Superior temporal gyrus (tissue), 1 donor: ENCODE data around the gene HIP1.
"Not testable (repeated sequence)": the region's sequence is repeated elsewhere in the genome, so short reads cannot be mapped to it uniquely, and the experiment has no call there.

Experiments used
- DNase-seq: peaks from one replicate; pipeline ENCODE4 v3.0.0-alpha.2; 2016; ENCODE audit errors: extremely low spot score

HIP1 gene

DNA sequence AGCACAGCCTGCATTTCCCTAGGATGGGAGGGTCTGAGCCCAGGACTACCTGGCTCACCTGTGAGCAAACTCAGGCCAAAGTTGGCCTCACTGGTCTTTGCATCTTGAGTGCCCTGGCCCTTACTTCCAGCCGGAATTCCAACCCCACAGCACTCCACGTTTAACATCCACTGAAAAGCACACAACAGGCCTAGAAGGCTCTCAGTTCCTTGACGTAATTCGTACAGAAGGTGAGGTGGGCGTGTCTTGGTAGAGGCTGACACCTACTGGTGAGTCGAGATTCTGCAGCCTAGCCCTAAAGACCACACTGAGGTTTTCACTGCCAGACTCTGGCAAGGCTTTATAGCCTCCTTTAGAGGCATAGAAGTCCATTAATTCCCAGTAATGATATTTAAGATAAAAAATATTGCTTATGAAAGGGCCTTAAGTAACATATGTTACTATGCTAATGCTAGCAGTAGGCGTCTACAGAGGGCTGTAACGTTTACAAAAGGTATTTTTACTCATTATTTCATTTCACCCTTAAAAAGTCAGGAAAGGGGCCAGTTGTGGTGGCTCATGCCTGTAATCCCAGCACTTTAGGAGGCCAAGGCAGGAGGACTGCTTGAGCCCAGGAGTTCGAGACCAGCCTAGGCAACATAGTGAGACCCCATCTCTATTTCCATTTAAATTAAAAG is 95.8 kb downstream of the HIP1 start:
- DNase-seq: no peak

DNA sequence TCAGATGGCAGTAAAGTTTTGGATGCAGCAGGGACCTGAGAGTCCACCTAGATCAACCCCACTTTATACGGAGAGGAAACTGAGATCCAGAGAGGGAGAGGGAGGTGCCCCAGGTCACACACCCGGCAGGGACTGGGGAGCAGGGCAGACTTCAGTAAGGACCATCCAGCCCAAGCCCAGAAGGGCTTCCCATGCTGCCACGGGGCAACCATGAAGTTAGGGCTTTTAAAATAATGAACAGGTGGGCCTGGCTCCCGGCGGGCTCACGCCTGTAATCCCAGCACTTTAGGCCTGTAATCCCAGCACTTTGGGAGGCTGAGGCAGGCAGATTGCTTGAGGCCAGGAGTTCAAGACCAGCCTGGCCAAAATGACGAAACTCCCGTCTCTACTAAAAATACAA is 98.5 kb downstream of the HIP1 start:
- DNase-seq: no peak

DNA sequence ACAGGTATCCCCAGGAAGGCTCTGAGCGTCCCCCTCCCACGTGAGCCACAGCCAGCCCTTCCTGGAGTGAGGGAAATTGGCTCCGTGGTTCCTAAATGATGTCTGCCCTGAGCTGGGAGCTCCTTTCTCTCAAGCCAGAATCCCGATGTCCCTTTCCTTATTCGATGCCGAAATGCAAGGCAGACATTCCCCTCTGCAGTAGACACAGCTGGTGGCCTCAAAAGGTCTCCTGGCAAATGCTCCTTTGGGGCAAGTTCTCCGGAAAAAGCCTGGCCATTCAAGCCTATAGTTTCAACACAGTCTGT is 98.9 kb downstream of the HIP1 start:
- DNase-seq: peak; percentile 47

DNA sequence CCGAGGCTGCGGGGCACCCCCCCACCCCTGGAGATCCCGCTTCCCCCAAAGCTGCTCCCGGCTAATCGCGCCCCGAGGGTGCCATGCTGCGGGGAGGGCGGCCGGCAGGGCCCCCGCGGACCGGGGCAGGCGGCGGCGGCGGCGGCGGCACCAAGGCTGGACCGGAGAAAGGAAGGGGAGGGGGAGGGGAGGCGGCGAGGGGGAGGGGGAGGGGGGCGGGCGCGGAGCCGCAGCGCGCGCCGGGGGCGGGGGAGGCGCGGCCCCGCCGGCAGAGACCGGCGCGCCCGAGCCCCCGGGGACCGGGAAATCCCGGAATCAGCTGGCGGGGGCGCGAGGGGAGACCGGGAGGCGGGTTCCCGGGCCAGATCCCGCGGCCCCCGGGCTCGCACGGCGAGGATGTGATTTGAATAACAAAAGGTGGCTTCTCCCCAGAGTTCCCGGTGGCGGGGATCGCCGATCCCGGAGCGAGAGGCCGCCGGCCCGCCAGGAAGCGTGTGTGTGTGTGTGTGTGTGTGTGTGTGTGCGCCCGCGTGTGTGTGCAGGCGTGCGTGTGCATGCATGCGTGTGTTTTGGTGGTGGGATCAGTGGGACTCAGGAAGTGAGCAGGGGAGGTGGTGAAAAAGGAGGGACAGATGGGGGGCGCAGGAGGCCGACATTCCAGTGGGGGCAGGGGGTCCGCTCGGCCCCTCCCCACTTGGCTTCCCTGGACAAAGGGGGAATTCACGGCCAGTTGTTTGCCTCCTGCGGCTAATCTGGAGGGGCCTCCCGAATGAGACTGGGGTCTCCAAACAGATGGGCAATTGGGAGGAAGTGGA is 99.5 kb downstream of the HIP1 start:
- DNase-seq: no peak

DNA sequence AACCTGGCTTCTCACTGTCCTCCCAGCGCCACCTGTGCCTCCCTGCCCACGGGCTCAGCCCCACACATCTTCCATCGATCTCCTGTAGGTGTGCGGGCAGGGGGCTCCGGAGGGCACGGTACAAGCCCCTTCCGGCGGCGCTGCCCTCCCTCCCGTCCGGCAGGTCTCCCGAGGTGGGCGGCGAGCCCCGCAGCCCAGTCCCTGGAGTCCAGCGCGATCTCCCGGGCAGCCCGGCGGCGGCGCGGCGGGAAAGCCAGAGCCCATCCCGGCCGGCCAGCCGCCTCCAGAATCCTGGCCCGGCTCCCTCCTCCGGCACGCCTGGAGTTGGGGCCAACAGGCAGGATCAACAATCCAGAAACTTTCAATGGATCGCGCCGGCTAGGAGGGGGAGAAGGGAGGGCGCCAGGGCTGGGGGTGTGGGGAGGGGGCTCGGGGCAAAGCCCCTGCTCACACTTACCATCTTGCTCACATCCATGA is 100.1 kb downstream of the HIP1 start:
- DNase-seq: peak; percentile 44

DNA sequence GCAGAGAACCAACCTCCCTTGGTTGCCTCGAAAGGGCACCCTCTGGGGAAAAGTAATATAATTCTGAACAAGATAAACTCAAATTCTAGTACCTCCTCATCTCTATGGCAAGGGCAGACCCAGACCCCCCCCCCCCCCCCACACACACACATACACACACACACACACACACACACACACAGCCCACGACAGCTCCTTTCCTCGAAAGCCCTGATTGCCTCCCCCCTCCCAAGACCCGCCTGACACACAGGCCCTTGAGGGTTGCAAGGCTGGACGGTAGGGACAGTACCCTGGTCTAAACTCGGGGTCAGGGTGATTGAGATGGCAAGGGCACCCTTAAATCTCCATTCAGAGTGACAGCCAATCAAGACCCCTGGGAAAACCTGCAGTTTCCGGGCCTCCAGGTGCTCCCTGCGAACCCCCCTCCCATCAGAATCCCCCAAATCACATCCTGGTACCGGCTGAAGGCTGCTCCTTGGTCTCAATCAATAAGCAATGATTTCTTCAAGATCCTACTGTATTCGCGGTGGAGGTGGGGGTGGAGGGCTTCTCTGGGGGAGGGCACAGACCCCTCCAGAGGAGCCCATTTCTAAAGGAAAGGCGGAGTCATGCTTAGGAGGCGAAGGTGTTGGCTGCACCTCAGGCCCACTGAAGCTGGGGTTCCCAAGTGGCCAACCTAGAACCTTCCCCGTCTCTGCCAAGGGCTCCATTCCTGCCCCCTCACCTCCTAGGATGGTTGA is 100.7 kb downstream of the HIP1 start:
- DNase-seq: no peak

DNA sequence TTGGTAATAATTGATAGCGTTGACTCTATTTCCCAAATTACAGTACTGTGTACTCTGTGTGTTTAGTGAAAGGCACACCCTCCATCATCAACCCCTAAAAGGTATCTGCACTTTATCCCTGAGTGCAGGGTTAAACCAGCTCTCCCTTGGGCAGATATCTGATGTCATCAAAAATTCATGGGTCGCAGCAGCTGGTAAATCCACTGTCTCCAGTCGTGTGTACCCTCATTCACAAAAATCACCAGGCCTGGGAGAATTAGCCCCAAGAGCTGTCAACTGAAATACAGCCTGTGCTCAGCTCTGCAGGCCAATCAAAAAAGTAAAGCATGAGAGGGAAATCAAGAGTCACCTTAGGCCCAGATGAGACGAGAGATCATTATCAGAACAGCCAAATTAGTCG is 103.7 kb downstream of the HIP1 start:
- DNase-seq: no peak

DNA sequence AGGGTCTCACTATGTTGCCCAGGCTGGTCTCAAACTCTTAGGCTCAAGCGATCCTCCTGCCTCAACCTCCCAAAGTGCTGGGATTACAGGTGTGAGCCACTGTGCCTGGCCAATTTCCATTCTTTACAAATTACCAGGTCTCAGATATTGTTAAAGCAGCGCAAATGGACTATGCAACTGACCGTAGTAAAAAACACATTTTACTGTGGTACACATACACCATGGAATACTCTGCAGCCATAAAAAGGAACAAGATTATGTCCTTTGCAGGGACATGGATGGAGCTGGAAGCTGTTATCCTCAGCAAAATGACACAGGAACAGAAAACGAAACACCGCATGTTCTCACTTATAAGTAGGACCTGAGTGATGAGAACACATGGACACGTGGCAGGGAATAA is 106.2 kb downstream of the HIP1 start:
- not testable (repeated sequence) for DNase-seq

DNA sequence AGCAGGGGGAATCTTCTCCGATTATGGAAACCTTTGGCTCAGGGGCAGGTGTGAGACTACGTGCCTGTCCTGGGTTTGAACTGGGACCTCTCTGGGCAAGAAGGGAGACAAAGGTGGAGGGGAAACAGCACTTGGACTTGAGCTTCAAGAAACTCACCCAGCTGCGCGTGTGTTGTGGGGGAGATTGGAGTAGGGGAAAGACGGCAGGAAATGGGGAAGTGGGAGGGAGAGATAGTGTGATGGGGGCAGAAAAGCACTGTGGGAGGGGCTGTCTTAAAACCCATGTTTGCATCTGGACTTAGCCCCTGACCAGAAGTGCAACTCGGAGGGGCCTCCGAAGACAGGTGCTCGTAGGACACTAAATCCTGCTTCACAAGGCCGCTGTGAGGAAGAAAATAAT is 107.0 kb downstream of the HIP1 start:
- no peak for DNase-seq

DNA sequence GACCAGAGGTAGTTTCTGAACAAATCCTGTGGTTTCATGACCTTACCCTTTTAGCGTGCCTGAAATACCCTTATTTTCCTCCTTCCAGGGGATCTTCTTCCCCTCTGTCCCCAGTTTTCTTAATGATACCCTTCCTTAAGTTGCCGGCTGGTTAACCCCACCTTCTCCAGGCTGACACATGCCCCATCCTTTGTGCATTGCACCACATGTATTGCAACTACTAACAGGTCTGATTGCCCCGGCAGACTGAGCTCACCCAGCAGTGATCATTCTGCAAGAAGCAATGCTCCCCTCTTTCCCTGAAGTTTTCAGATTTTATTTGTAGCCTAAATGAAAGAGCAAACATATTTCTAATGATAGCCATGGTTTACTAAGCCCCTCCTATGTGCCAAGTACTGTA is 108.2 kb downstream of the HIP1 start:
- no peak for DNase-seq

DNA sequence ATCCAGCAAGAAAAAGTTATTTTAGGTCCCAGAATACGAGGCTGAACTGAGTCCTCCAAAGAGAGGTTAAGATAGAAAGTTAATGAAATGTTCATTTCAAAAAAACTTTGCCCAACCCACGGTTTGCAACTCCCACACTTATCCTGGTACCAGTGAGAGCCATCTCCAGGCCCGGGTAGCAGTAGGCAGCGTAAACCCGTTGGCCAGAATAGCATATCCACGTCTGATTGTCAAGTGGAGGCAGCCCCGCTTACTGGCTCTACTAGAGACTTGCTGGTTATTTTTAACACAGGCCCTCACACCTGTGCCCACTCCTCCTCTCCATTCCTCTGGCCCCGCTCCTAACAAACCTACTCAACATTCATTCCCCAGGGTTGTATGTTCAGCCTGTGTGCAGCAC is 109.7 kb downstream of the HIP1 start:
- DNase-seq: no peak

DNA sequence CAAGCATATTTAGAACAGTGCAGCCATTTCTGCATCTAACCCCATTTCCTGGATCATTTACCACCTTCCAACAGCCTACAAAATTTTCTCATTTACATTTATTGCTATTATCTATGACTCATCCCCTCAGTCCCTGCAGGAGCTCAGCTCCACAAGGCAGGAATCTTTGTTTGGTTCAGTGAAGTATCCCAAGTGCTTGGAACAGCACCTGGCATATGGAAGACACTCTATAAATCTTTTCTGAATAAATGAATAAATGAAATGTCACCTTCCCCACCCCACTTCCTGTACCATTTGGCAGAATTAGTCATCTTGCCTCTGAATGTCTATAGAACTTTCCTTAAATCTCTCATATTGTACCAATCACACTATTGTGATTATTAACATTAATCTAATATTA is 110.7 kb downstream of the HIP1 start:
- DNase-seq: no peak

DNA sequence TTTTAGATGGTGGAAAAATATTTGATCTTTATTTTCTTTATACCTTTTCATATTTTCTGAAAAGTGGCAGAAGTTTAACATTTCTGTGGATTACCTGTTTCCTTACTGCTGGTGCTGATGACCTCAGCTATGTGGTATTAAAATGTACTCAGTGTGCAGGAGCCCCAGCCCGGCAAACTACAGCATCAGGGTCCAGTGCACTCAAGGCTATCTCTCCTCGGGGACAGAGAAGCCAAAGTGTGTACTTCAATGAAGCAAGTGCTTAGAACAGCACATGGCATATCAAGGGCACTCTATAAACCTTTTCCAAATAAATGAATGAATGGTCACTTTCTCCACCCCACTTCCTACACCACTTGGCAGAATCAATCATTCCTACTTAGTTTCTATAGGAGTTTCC is 111.8 kb downstream of the HIP1 start:
- no peak for DNase-seq

DNA sequence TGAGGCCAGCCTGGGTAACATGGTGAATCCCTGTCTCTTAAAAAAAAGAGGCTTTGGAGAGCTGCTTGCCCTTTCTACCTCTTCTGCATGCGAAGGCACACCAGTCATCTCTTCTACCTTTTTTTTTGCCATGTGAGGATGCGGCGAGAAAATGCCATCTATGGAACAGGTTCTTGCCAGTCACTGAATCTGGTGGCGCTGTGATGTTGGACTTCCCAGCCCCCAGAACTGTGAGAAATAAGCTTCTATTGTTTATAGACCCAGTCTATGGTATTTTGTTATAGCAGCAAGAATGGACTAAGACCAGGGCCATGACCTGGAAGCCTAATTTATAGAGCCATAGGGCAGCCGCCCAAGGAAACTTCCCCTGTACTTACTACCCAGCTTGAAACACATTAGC is 112.9 kb downstream of the HIP1 start:
- DNase-seq: no peak

DNA sequence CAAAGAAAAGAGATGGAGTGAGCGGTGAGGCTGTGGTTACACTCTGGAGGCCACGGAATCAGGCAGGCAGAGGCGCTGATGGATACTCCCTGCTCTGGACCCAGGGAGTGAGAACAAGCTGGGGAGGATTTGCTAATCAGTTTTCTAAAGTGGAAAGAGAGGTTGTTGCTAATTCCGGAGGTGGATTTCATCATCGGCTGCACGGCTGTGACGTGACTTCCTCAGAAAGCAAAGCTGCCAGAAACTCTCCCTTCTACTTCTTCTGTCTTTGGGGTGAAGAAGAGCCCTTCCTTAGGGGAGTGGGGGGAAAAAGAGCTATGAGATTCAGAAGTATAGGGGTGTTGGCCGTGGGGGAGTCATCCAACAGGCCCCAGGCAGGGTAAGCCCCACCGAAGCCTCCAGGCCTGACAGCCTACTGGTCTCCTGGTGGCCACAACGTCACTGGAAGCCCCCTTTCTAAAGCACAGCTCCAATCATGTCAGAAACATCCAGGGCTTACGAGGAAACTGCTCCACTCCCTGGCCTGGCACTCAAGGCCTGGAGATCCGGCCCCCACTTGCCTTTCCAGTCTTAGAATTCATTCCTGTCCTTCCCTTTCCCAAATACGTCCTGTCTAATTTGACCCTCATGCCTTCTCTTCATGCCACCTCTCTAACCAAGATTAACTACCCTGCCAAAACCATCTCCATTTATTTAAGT is 114.5 kb downstream of the HIP1 start:
- no peak for DNase-seq

DNA sequence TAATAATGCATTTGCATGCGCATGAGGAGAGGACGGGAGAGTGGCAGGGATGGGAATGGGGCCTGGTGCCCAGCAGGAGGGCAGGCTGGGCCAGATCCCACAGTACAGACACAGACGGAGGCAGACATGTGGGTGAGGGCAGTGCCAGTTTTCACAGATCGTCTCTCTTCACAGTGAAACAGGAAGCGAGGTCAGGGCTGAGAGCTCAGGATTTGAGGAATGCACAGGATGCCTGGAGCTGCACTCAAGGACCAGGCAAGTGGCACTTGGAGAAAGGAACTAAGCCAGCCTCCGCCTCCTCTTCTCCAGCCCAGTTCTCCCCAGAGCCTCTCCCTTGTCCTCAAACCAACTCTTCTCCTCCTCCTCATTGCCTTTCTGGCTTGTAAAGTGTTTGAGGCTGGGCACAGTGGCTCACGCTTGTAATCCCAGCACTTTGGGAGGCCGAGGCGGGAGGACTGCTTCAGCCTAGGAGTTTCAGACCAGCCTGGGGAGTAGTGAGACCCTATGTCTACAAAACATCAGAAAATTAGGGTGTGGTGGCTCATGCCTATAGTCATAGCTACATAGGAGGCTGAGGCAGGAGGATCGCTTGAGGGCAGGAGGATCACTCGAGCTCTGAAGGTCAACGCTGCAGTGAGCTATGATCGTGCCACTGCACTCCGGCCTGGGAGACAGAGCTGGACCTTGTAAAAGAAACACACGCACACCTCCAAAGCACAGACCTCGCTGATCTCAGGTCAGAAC is 115.2 kb downstream of the HIP1 start:
- DNase-seq: peak; percentile 46

DNA sequence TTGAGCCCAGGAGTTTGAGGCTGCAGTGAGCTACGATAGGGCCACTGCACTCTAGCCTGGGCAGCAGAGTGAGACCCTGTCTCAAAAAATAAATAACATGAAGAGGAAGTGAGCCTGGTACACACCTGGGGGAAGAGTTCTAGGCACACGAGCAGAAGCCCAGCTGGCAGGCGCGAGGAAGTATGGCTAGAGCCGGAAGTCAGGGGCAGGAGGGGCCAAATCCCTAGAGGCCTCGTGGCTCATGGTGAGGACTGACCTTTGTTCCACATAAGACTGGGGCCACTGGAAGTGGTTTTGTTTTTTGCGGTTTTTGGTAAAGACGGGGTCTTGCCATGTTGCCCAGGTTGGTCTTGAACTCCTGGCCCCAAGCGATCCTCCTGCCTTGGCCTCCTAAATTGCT is 117.6 kb downstream of the HIP1 start:
- no peak for DNase-seq

DNA sequence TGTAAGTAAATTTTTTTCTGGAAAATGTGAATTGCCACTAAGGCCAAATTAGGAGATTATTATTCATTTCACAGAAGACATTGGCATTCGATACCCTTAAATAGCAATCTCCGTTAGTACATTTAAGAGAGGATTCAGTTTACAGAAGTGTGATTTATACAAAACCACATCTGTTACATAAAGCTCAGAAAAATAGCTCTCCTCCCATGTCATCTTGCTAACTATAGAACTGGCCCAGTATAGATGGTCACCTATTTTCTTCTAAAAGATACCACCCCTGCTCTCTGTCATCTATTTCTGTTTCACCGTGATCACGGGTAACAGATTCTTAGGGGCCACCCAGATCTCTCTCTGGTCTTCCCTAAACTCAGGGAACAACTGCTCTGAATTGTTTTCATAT is 119.1 kb downstream of the HIP1 start:
- DNase-seq: no peak

DNA sequence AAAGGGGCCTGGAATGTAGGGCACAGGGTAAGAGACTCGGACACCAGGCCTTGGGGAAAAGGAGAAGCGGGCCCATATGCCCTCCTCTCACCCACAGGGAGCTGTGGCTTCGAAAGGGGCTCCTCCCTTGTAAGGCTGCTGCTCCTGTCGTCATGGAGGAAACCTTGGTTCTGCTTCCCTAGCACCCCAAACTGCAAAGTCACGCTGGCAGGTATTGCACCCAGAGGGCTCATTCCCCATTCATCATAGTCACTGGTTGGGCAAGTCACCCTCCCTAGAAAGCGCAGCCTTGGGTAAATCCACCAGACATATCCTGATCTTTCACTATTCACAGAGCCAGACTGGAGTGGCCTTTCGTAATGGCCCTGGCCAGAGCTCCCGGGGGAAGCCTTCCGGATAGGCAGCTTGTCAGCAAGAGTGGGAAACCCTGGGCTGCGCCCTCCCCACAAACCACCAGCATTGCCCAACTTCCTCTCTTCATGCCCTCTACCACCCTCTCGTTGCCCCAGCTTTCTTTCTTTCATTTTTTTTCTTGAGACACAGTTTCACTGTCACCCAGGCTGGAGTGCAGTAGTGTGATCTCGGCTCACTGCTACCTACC is 121.0 kb downstream of the HIP1 start:
- no peak for DNase-seq

DNA sequence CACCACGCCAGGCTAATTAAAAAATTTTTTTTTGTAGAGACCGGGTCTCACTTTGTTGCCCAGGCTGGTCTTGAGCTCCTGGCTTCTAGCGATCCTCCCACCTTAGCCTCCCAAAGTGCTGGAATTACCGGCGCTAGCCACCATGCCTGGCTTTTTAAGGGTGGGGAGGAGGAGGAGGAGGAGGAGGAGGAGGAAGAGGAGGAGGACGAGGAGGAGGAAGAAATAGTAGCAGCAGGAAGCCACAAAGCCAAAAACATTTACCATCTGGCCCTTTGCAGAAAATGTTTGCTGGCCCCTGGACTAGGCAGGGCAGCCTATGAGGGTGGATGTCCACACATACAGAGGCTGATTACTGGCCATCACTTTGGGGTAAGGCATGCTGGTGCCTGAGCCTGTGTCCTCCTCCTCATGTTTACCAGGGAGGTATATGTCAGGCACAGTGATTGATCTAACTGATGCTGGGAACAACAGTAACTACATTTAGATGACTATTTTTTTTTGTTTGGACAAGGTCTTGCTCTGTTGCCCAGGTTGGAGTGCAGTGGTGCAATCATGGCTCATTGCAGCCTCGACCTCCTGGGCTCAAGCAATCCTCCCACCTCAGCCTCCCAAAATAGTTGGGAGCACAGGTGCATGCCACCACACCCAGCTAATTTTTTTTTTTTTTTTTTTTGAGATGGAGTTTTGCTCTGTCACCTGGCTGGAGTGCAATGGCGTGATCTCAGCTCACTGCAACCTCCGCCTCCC is 122.1 kb downstream of the HIP1 start:
- no peak for DNase-seq
